SK-N-SH (cell line): ENCODE measurements around the gene SPEF2. TPM values are rescaled to one million over a fixed set of nuclear protein-coding genes. Genes with fewer than 3 reads are reported as not detected.

Experiments
- CTCF ChIA-PET: fragments of 300-600, 350-600 bp; formaldehyde crosslinking; extraction: SDS; loops from one replicate; lab custom pipeline; 2021; lab: Yijun Ruan, JAX
- POLR2A ChIA-PET: fragments of 350-600 bp; sonication (Branson Sonifier 250); formaldehyde crosslinking; extraction: SDS; loops from one replicate; lab custom pipeline; 2020; ENCODE audit warnings: antibody characterized with exemption, inconsistent platforms; lab: Yijun Ruan, JAX
- DNase-seq: peaks from one replicate; pipeline ENCODE4 v3.0.0; 2012
- H2AFZ ChIP-seq: fragments of 200-600 bp; sonication (generic); 2 replicates; pipeline ENCODE4 v1.8.1; 2016; ENCODE audit warnings: antibody characterized with exemption, mild to moderate bottlenecking, low read depth
- H3F3A ChIP-seq: fragments of 200-600 bp; sonication (generic); replicated peaks from 2 replicates; pipeline ENCODE3; 2016; ENCODE audit warnings: antibody characterized with exemption, mild to moderate bottlenecking; ENCODE audit not compliant: insufficient read depth
- H3K27ac ChIP-seq, 2 experiments: fragments of 200-500 bp in 1 of 2; fragments of 200-600 bp in 1 of 2; sonication (Bioruptor generic) in 1 of 2; sonication (generic), shearing (Covaris generic) in 1 of 2; 2 replicates each; pipeline versions ENCODE4 v1.5.1 to v1.6.1; 2014 to 2016; ENCODE audit warnings: low read depth in 2 of 2, inconsistent platforms in 1 of 2, low read length in 1 of 2, mild to moderate bottlenecking in 1 of 2, mixed read lengths in 1 of 2
- H3K27me3 ChIP-seq: fragments of 200-600 bp; sonication (generic), shearing (Covaris generic); 2 replicates; pipeline ENCODE4 v1.6.1; 2016; ENCODE audit warnings: mixed run types; ENCODE audit not compliant: insufficient read depth
- H3K36me3 ChIP-seq, 2 experiments: fragments of 200-500 bp in 1 of 2; fragments of 200-600 bp in 1 of 2; sonication (Bioruptor generic) in 1 of 2; sonication (generic) in 1 of 2; replicated peaks in 1 of 2; 2 replicates each; pipeline versions ENCODE3 to v1.5.1; 2014 to 2016; ENCODE audit warnings: low read length in 1 of 2, mild to moderate bottlenecking in 1 of 2; ENCODE audit not compliant: insufficient read depth in 2 of 2, control insufficient read depth in 1 of 2
- H3K4me1 ChIP-seq, 2 experiments: fragments of 200-500 bp in 1 of 2; fragments of 200-600 bp in 1 of 2; sonication (Bioruptor generic) in 1 of 2; sonication (generic), shearing (Covaris generic) in 1 of 2; 2 replicates each; pipeline versions ENCODE4 v1.5.1 to v1.6.1; 2014 to 2016; ENCODE audit warnings: low read depth in 1 of 2, low read length in 1 of 2, mixed run types in 1 of 2; ENCODE audit not compliant: insufficient read depth in 2 of 2, control insufficient read depth in 1 of 2
- H3K4me2 ChIP-seq: fragments of 200-600 bp; sonication (generic), shearing (Covaris generic); 2 replicates; pipeline ENCODE4 v1.6.1; 2017; ENCODE audit warnings: mixed run types
- H3K4me3 ChIP-seq, 2 experiments: fragments of 200-500 bp in 1 of 2; fragments of 200-600 bp in 1 of 2; sonication (Bioruptor generic) in 1 of 2; sonication (generic), shearing (Covaris generic) in 1 of 2; 2 replicates each; pipeline versions ENCODE4 v1.5.1 to v1.8.1; 2014 to 2016; ENCODE audit warnings: low read depth in 2 of 2, inconsistent platforms in 1 of 2, low read length in 1 of 2, mild to moderate bottlenecking in 1 of 2, mixed read lengths in 1 of 2, moderate library complexity in 1 of 2
- H3K79me2 ChIP-seq: fragments of 200-600 bp; sonication (generic); 2 replicates; pipeline ENCODE4 v1.8.1; 2017; ENCODE audit warnings: mild to moderate bottlenecking; ENCODE audit not compliant: insufficient read depth
- H3K9ac ChIP-seq: fragments of 200-600 bp; sonication (generic); 2 replicates; pipeline ENCODE4 v1.6.1; 2017; ENCODE audit warnings: mixed run types
- H3K9me2 ChIP-seq: fragments of 200-600 bp; sonication (generic); 2 replicates; pipeline ENCODE4 v1.6.1; 2017; ENCODE audit warnings: mixed run types
- H3K9me3 ChIP-seq: fragments of 200-600 bp; sonication (generic); 2 replicates; pipeline ENCODE4 v1.6.1; 2017; ENCODE audit warnings: mixed run types, mild to moderate bottlenecking, moderate library complexity
- H4K20me1 ChIP-seq: fragments of 200-600 bp; sonication (generic); 2 replicates; pipeline ENCODE4 v1.6.1; 2017; ENCODE audit warnings: mild to moderate bottlenecking, mixed run types; ENCODE audit not compliant: insufficient read depth
- CHD2 ChIP-seq: fragments of 150-350 bp; IDR thresholded peaks from 2 replicates; pipeline ENCODE4 v1.6.1; 2018; ENCODE audit warnings: low read length; ENCODE audit not compliant: partially characterized antibody
- EP300 ChIP-seq, 2 experiments: IDR thresholded peaks; 2 replicates each; pipeline versions ENCODE4 v1.4.0 to v1.6.1; 2012; ENCODE audit warnings: borderline replicate concordance in 1 of 2, low read depth in 1 of 2, low read length in 1 of 2
- EZH2phosphoT487 ChIP-seq: fragments of 200-600 bp; sonication (generic); IDR thresholded peaks from 2 replicates; pipeline ENCODE4 v1.6.1; 2017; ENCODE audit warnings: low read depth, mixed run types, mild to moderate bottlenecking, antibody characterized with exemption, moderate library complexity, borderline replicate concordance
- GATA2 ChIP-seq: sonication (generic); formaldehyde crosslinking; IDR thresholded peaks from 2 replicates; pipeline ENCODE4 v1.5.0; 2020; ENCODE audit warnings: mild to moderate bottlenecking, missing genetic modification reagents
- NFIC ChIP-seq: IDR thresholded peaks from 2 replicates; pipeline ENCODE4 v1.4.0; 2012; ENCODE audit warnings: borderline replicate concordance
- NRF1 ChIP-seq: IDR thresholded peaks from 2 replicates; pipeline ENCODE4 v1.6.1; 2012; ENCODE audit warnings: low read depth, mild to moderate bottlenecking, low read length
- RFX5 ChIP-seq: IDR thresholded peaks from 2 replicates; pipeline ENCODE4 v1.6.1; 2012; ENCODE audit warnings: mild to moderate bottlenecking, improper control_type of control experiment, low read length
- RXRA ChIP-seq: IDR thresholded peaks from 2 replicates; pipeline ENCODE4 v1.4.0; 2012; ENCODE audit warnings: low read depth, mild to moderate bottlenecking, borderline replicate concordance
- SMC3 ChIP-seq: IDR thresholded peaks from 2 replicates; pipeline ENCODE4 v1.6.1; 2012; ENCODE audit warnings: low read depth, low read length, improper control_type of control experiment
- TAF1 ChIP-seq: IDR thresholded peaks from 2 replicates; pipeline ENCODE4 v1.6.1; 2012; ENCODE audit warnings: low read depth, mild to moderate bottlenecking, low read length, moderate library complexity, borderline replicate concordance
- TCF12 ChIP-seq: IDR thresholded peaks from 2 replicates; pipeline ENCODE4 v1.4.0; 2012
- TEAD4 ChIP-seq: IDR thresholded peaks from 2 replicates; pipeline ENCODE4 v1.4.0; 2012; ENCODE audit warnings: mild to moderate bottlenecking, borderline replicate concordance; ENCODE audit not compliant: insufficient read depth
- WGBS: methylation state at CpG from one replicate; pipeline ENCODE4 v1.1.6; 2017; ENCODE audit warnings: low lambda C conversion rate; 5-methylcytosine and 5-hydroxymethylcytosine counted together
- polyA plus RNA-seq, 3 experiments: library from polyadenylated mRNA; depleted of rRNA; stranded (reverse); fragments of >200 nt; gene quantifications; 2 replicates each; pipeline ENCODE4 v1.2.3, GENCODE V29; 2012
- TF ChIP-seq, protein P1 (sequence below): fragments of 200-600 bp; sonication (generic); IDR thresholded peaks from 2 replicates; pipeline ENCODE4 v1.6.1; 2017; ENCODE audit warnings: antibody characterized with exemption, mild to moderate bottlenecking, moderate library complexity
- TF ChIP-seq, protein P2 (sequence below): IDR thresholded peaks from 2 replicates; pipeline ENCODE4 v1.4.0; 2012; ENCODE audit warnings: low read depth
- TF ChIP-seq, protein P3 (sequence below): IDR thresholded peaks from 2 replicates; pipeline ENCODE4 v1.6.1; 2012; ENCODE audit warnings: mild to moderate bottlenecking, low read depth, low read length, moderate library complexity
- TF ChIP-seq, protein P4 (sequence below): IDR thresholded peaks from 2 replicates; pipeline ENCODE4; 2012

SPEF2 gene
- polyA plus RNA-seq, 1 of the 3 experiments (the other 2 are of a cell fraction), result 1.6 TPM

DNA sequence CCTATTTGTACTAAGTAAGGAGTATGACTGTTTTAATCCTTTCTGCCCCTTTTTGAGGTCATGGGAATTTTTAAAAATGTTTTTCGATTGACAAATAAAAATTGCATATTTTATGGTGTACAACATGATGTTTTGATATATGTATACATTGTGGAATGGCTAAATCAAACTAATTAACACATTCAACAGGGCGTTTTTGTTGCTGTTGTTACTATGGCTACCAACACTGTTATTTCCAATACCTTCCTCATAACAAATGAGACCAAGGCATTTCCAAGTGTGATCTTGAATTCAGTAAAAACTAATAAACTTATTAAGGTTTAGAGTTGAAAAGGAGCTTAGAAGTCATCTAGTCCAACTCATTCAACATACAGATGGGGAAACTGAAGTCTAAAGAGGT, 30.2 kb upstream of the SPEF2 start:
- POLR2A ChIA-PET, result no interaction called here
- H3K27ac ChIP-seq, result no peak overlapping the region
- H3K4me2 ChIP-seq, result no peak overlapping the region
- CTCF ChIA-PET, result interaction anchor here (0.8 kb wide), 1 partner anchor 339 kb away, joined by 3 read pairs; no protein-coding TSS in a partner anchor
- H3F3A ChIP-seq, result no peaks in the 10 kb centered on the region
- H3K9ac ChIP-seq, result no peak overlapping the region
- H3K9me3 ChIP-seq, result no peaks in the 10 kb centered on the region
- no peaks in the 10 kb centered on the region; the same call in 1 of the 2 replicates for H3K27me3 ChIP-seq
- no peaks in the 10 kb centered on the region for H3K36me3 ChIP-seq
- no peaks in the 10 kb centered on the region for H4K20me1 ChIP-seq
- no peaks in the 10 kb centered on the region for H3K79me2 ChIP-seq
- 0% methylated on average over 2 of the region's 2 CpGs for WGBS
- H3K9me2 ChIP-seq, result no peaks in the 10 kb centered on the region
- DNase-seq, result no peak
- H3K4me3 ChIP-seq, result no peak overlapping the region
- H2AFZ ChIP-seq, result no peak overlapping the region
- H3K4me1 ChIP-seq, result no peaks in the 10 kb centered on the region
- TF ChIP-seq, protein P1, sequence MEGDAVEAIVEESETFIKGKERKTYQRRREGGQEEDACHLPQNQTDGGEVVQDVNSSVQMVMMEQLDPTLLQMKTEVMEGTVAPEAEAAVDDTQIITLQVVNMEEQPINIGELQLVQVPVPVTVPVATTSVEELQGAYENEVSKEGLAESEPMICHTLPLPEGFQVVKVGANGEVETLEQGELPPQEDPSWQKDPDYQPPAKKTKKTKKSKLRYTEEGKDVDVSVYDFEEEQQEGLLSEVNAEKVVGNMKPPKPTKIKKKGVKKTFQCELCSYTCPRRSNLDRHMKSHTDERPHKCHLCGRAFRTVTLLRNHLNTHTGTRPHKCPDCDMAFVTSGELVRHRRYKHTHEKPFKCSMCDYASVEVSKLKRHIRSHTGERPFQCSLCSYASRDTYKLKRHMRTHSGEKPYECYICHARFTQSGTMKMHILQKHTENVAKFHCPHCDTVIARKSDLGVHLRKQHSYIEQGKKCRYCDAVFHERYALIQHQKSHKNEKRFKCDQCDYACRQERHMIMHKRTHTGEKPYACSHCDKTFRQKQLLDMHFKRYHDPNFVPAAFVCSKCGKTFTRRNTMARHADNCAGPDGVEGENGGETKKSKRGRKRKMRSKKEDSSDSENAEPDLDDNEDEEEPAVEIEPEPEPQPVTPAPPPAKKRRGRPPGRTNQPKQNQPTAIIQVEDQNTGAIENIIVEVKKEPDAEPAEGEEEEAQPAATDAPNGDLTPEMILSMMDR, result no peak
- TF ChIP-seq RXRA (no peak), NFIC (no peak), GATA2 (CRISPR knock-in tag) (no peak), TCF12 (no peak), SMC3 (no peak), NRF1 (no peak), RFX5 (no peak), TEAD4 (no peak), CHD2 (no peak), TAF1 (no peak), EP300 (IDR thresholded peaks at IDR 0.05; ENCODE audit: borderline replicate concordance in 1 of 2, low read depth in 1 of 2, low read length in 1 of 2) (no peak), EZH2phosphoT487 (no peak)
- TF ChIP-seq, protein P2, sequence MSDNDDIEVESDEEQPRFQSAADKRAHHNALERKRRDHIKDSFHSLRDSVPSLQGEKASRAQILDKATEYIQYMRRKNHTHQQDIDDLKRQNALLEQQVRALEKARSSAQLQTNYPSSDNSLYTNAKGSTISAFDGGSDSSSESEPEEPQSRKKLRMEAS, result no peak
- TF ChIP-seq, protein P3, sequence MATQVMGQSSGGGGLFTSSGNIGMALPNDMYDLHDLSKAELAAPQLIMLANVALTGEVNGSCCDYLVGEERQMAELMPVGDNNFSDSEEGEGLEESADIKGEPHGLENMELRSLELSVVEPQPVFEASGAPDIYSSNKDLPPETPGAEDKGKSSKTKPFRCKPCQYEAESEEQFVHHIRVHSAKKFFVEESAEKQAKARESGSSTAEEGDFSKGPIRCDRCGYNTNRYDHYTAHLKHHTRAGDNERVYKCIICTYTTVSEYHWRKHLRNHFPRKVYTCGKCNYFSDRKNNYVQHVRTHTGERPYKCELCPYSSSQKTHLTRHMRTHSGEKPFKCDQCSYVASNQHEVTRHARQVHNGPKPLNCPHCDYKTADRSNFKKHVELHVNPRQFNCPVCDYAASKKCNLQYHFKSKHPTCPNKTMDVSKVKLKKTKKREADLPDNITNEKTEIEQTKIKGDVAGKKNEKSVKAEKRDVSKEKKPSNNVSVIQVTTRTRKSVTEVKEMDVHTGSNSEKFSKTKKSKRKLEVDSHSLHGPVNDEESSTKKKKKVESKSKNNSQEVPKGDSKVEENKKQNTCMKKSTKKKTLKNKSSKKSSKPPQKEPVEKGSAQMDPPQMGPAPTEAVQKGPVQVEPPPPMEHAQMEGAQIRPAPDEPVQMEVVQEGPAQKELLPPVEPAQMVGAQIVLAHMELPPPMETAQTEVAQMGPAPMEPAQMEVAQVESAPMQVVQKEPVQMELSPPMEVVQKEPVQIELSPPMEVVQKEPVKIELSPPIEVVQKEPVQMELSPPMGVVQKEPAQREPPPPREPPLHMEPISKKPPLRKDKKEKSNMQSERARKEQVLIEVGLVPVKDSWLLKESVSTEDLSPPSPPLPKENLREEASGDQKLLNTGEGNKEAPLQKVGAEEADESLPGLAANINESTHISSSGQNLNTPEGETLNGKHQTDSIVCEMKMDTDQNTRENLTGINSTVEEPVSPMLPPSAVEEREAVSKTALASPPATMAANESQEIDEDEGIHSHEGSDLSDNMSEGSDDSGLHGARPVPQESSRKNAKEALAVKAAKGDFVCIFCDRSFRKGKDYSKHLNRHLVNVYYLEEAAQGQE, result no peak
- TF ChIP-seq, protein P4, sequence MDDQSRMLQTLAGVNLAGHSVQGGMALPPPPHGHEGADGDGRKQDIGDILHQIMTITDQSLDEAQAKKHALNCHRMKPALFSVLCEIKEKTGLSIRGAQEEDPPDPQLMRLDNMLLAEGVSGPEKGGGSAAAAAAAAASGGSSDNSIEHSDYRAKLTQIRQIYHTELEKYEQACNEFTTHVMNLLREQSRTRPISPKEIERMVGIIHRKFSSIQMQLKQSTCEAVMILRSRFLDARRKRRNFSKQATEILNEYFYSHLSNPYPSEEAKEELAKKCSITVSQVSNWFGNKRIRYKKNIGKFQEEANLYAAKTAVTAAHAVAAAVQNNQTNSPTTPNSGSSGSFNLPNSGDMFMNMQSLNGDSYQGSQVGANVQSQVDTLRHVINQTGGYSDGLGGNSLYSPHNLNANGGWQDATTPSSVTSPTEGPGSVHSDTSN, result no peak
